Gastrocnemius medialis (tissue), 4 donors: ENCODE data around the gene ABCC8.

ENCODE experiments used
- CTCF ChIP-seq, 5 experiments: fragments of 450-650 bp in 3 of 5; fragments of 200-600 bp in 2 of 5; sonication (generic) in 2 of 5; IDR thresholded peaks in 4 of 5; conservative IDR thresholded peaks in 1 of 5; 1 replicate in 4 of 5; 2 replicates in 1 of 5; pipeline ENCODE4 v1.5.1; 2016 to 2019; ENCODE audit warnings: antibody characterized with exemption in 5 of 5, mild to moderate bottlenecking in 3 of 5, moderate library complexity in 3 of 5
- POLR2A ChIP-seq, 2 donors: fragments of 450-650 bp; IDR thresholded peaks; one replicate each; pipeline ENCODE4 v1.6.1; 2017; ENCODE audit warnings: antibody characterized with exemption in 2 of 2, mild to moderate bottlenecking in 2 of 2, moderate library complexity in 2 of 2

- no peak for TF ChIP-seq CTCF (IDR thresholded peaks at IDR 0.05 in 4 of 5, conservative IDR thresholded peaks at IDR 0.05 in 1 of 5)
- no peak for TF ChIP-seq POLR2A (IDR thresholded peaks at IDR 0.05)
Observed at GRCh38 chr11:17406818-17407149, 69.9 kb downstream of the ABCC8 start.
